Central memory CD4-positive, alpha-beta T cell (primary cell): Measurements from ENCODE around the gene KIAA1755.
"Not testable (repeated sequence)": the region's sequence is repeated elsewhere in the genome, so short reads cannot be mapped to it uniquely, and the experiment has no call there.

Experiments used
- DNase-seq: peaks from one replicate; pipeline ENCODE4 v3.0.0; 2022

The KIAA1755 gene

GRCh38 chr20:38262931-38263330 is 2.4 kb upstream of the KIAA1755 start:
- DNase-seq: no peak

GRCh38 chr20:38261054-38261390 is 487 bp upstream of the KIAA1755 start:
- no peak for DNase-seq

- DNase-seq: no peak
Observed at GRCh38 chr20:38260025-38260377, 534 bp downstream of the KIAA1755 start.

- no peak for DNase-seq
Observed at GRCh38 chr20:38258545-38259215, 1.9 kb downstream of the KIAA1755 start.

GRCh38 chr20:38256966-38257365 is 3.6 kb downstream of the KIAA1755 start:
- no peak for DNase-seq

- DNase-seq: no peak
Observed at GRCh38 chr20:38256021-38256420, 4.5 kb downstream of the KIAA1755 start.

GRCh38 chr20:38255393-38255792 is 5.1 kb downstream of the KIAA1755 start:
- no peak for DNase-seq

- not testable (repeated sequence) for DNase-seq
Observed at GRCh38 chr20:38254621-38255020, 5.9 kb downstream of the KIAA1755 start.

- DNase-seq: no peak
Observed at GRCh38 chr20:38253571-38253970, 7.0 kb downstream of the KIAA1755 start.

GRCh38 chr20:38252292-38253288 is 7.9 kb downstream of the KIAA1755 start:
- DNase-seq: no peak

GRCh38 chr20:38251441-38251840 is 9.1 kb downstream of the KIAA1755 start:
- DNase-seq: not testable (repeated sequence)

GRCh38 chr20:38250609-38251008 is 9.9 kb downstream of the KIAA1755 start:
- no peak for DNase-seq

- no peak for DNase-seq
Observed at GRCh38 chr20:38249536-38250310, 10.8 kb downstream of the KIAA1755 start.

GRCh38 chr20:38248133-38248532 is 12.4 kb downstream of the KIAA1755 start:
- no peak for DNase-seq

GRCh38 chr20:38247725-38248124 is 12.8 kb downstream of the KIAA1755 start:
- DNase-seq: not testable (repeated sequence)

- DNase-seq: no peak
Observed at GRCh38 chr20:38247166-38247509, 13.4 kb downstream of the KIAA1755 start.

- DNase-seq: no peak
Observed at GRCh38 chr20:38246357-38247165, 14.0 kb downstream of the KIAA1755 start.

GRCh38 chr20:38245753-38246152 is 14.8 kb downstream of the KIAA1755 start:
- DNase-seq: no peak

- DNase-seq: no peak
Observed at GRCh38 chr20:38243709-38244020, 16.9 kb downstream of the KIAA1755 start.

- no peak for DNase-seq
Observed at GRCh38 chr20:38242848-38243708, 17.5 kb downstream of the KIAA1755 start.

GRCh38 chr20:38241201-38241600 is 19.3 kb downstream of the KIAA1755 start:
- DNase-seq: no peak

- DNase-seq: no peak
Observed at GRCh38 chr20:38239441-38239840, 21.1 kb downstream of the KIAA1755 start.
